GM03348 (cell line): ENCODE measurements around the gene DCTN1.

Source experiments
- DNase-seq: peaks from one replicate; pipeline ENCODE4 v3.0.0; 2012; ENCODE audit warnings: low spot score

The DCTN1 gene

DNA sequence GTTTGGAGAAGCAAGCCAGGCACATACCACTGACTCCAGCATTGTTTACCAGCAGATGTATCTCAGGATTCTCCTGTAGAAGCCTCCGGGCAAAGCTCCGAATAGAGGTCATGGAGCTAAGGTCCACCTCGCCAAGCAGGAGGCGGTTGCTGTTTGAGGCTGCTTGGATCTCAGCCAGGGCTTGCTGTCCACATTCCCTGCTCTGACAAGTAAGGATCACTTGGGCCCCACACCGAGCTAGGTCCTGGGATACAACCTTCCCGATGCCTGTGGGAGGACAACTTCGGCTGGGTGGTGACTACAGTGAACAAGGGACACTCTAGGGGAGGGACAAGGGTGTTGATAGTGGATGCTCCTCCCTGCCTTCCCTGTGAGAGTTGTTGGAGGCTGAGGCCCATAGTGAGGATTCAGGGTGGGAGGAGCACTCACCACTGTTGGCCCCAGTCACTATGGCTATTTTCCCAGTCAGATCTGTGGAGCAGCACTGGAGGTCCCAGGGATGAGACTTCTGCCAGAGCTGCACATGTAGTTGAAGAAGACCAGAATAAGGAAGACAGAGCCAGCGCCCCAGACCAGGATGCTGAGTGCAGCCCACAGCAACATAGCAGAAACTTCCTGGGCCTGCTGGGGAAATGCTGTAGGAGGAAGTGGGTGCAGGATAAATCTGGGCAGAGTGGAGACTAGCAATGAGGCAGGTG lies 33.0 kb upstream of the DCTN1 start:
- DNase-seq = no peak

DNA sequence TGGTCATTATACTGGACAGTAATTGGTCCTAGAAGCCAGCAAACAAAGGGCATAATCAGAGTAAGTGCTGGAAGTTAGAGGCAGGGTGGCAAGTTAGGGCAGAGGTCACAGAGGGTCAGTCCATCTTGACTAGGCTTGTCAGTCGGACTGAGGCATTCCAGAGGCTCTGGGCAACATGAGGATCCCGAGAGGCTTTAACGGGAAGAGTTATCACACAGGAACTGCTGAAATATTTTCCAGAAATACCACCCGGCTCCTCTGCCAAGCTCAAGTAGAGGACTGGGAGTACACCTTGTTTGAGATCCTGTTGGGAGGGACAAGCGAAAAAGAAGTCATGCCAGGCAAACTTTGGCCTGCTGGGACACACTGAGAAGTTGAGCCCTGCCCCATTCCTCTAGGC lies 27.6 kb upstream of the DCTN1 start:
- no peak for DNase-seq

DNA sequence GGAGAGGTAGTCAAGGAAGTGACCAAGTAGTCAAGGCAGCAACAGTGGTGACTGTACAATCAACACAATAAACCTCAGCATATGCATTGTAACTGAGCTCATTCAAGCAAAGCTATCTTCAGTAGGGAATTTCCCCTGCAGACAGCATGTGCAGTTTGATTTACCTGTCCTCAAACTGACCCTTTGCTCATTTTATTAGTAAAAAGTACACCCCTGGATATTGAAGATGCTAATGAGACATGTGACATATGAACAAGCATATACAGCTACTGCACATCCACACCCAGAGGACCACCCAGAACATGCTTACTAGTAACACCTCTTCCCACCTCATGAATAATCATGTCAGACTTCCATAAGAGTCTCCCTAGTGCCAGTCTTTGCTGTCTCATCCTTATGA lies 25.9 kb upstream of the DCTN1 start:
- DNase-seq = no peak

- no peak for DNase-seq
Measured at GRCh38 chr2:74401891-74402290, 21.8 kb upstream of the DCTN1 start.

- DNase-seq = peak; percentile 54
Measured at GRCh38 chr2:74399785-74400184, 19.7 kb upstream of the DCTN1 start.

- no peak for DNase-seq
Measured at GRCh38 chr2:74396149-74396548, 16.0 kb upstream of the DCTN1 start.

GRCh38 chr2:74393525-74393924 lies 13.4 kb upstream of the DCTN1 start:
- no peak for DNase-seq

- no peak for DNase-seq
Measured at GRCh38 chr2:74392449-74392743, 12.3 kb upstream of the DCTN1 start.

- peak; percentile 94 for DNase-seq
Measured at GRCh38 chr2:74391580-74392448, 11.7 kb upstream of the DCTN1 start.

GRCh38 chr2:74391209-74391579 lies 11.1 kb upstream of the DCTN1 start:
- DNase-seq = peak; percentile 51

DNA sequence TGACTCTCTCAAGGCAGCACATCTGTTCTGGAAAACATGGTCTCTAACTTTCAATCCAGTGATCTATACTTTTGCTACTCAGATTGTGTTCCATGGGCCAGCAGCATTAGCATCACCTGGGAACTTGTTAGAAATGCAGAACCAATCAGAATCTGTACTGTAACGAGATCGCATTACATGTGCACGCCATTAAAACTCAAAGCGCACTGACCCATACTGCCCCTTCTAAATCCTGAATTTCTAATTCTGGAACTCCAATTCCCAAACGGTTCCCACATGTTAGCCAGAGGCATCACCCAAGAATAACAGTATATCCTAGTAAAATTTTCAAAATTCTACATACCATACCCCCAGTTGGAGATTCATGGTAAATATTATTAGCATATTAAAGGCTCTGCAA lies 10.5 kb upstream of the DCTN1 start:
- DNase-seq = no peak

- DNase-seq = peak; percentile 54
Measured at GRCh38 chr2:74387346-74387745, 7.2 kb upstream of the DCTN1 start.

GRCh38 chr2:74385396-74385795 lies 5.3 kb upstream of the DCTN1 start:
- DNase-seq = no peak

- DNase-seq = peak; percentile 54
Measured at GRCh38 chr2:74384051-74384450, 3.9 kb upstream of the DCTN1 start.

GRCh38 chr2:74383254-74383653 lies 3.1 kb upstream of the DCTN1 start:
- DNase-seq = peak; percentile 68

DNA sequence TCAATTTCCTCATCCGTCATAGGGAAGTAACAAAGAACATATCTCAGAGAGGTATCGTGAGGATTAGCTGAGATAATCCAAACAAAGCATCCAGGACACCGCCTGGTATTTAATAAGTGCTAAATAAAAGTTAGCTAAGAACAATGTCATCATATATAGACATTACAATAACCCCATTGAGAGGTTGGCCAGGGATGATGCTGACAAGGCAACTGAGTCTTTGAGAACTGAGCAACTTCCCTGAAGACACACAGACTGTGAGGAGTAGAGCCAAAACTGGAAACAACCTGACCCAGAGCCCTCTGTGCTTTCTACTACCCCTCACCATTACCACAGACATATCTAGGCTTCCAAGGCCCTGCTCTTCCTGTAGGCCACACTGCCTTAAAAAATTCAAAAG lies 1.6 kb upstream of the DCTN1 start:
- no peak for DNase-seq

- DNase-seq = no peak
Measured at GRCh38 chr2:74378007-74378406, 2.1 kb downstream of the DCTN1 start.

- DNase-seq = no peak
Measured at GRCh38 chr2:74375838-74376237, 4.3 kb downstream of the DCTN1 start.

GRCh38 chr2:74374509-74375205 lies 5.5 kb downstream of the DCTN1 start:
- peak; percentile 44 for DNase-seq

- DNase-seq = no peak
Measured at GRCh38 chr2:74373985-74374384, 6.1 kb downstream of the DCTN1 start.

- DNase-seq = peak; percentile 46
Measured at GRCh38 chr2:74373221-74373676, 6.9 kb downstream of the DCTN1 start.

DNA sequence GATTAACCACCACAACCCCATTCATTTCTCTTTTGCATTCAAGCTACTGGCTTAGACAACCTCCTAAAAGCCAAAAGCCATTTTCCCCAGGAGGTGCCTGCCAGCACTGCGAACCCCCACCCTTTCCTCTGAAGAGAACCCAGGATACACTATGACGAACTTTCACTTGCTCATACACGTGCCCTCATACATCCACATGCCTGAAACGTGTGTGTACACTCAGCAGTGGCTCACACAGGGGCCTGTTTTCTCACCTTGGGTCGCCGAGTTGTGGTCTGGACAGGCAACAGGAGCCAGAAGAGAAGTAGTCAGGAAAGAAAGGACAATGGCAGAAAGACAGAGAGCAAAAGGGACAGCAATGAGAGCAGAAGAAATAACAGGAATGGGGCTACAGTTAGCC lies 7.4 kb downstream of the DCTN1 start:
- DNase-seq = no peak

DNA sequence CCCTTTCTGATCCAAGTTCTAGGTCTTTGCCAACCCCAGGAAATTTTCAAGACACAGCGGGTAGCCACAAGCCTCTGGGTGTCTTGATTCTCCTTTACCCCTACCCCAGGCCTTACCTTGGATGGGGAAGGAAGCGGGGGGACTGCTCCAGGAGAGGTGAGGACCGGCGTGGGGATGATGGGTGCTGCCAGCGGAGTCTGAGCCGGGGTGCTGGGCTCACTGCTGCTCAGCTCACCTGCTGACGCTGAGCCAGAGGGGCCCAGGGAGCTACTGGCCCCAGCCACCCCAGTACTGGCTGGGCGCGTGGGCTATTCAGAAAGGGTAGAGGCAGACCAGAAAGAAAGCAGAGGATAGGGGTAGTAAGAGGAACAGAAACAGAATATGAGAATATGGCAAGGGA lies 8.7 kb downstream of the DCTN1 start:
- DNase-seq = no peak
